HepG2 (cell line): Measurements from ENCODE around the gene FRS2. TPM values are rescaled to one million over a fixed set of nuclear protein-coding genes. Genes with fewer than 3 reads are reported as not detected.

Experiments used
- ATAC-seq: fragments of 200-7000 bp; cut with Tn5 transposase; 3 replicates; pipeline ENCODE4 v1.9.1; 2020; ENCODE audit warnings: mild to moderate bottlenecking, moderate library complexity
- BruUV-seq: library from RNA; stranded (reverse); fragments of 400-500 nt; replicated peaks from 2 replicates; lab custom pipeline; 2021; lab: Mats Ljungman, UMichigan
- CTCF ChIA-PET: fragments of 300-600 bp; formaldehyde crosslinking; extraction: SDS; loops from one replicate; lab custom pipeline; 2021; ENCODE audit warnings: low total read pairs, inconsistent platforms, low intra/inter-chr PET ratio; lab: Yijun Ruan, JAX
- POLR2A ChIA-PET: fragments of 350-600 bp; sonication (Branson Sonifier 250); formaldehyde crosslinking; loops from one replicate; lab custom pipeline; 2020; ENCODE audit warnings: antibody characterized with exemption, inconsistent platforms; lab: Yijun Ruan, JAX
- DNase-seq: peaks from one replicate; pipeline ENCODE4 v3.0.0-alpha.2; 2015; ENCODE audit warnings: low spot score
- FAIRE-seq: peaks from 3 replicates; lab custom pipeline; 2011; peaks lifted over from hg19 to GRCh38; lab: Jason Lieb, UNC
- H2AFZ ChIP-seq: one replicate; pipeline ENCODE4 v1.6.1; 2011; ENCODE audit warnings: low read length, inconsistent platforms
- H3K27ac ChIP-seq: fragments of 300-600 bp; 3 replicates; pipeline ENCODE4 v1.8.0; 2011; ENCODE audit warnings: mixed run types, mild to moderate bottlenecking, mixed read lengths, low read length, inconsistent platforms; ENCODE audit not compliant: insufficient read depth; ENCODE audit errors: extremely low read length
- H3K27me3 ChIP-seq, 2 experiments: fragments of 200-600 bp in 1 of 2; 2 replicates in 1 of 2; 3 replicates in 1 of 2; pipeline versions ENCODE4 v1.6.0 to v1.8.0; 2011; ENCODE audit warnings: low read length in 2 of 2, mild to moderate bottlenecking in 2 of 2, moderate library complexity in 2 of 2, inconsistent platforms in 1 of 2; ENCODE audit not compliant: insufficient read depth in 2 of 2, control insufficient read depth in 1 of 2
- H3K36me3 ChIP-seq, 2 experiments: fragments of 200-600 bp in 1 of 2; replicated peaks in 1 of 2; 2 replicates in 1 of 2; 3 replicates in 1 of 2; pipeline versions ENCODE4 v1.5.1 to v1.8.0; 2011; ENCODE audit warnings: low read length in 2 of 2, inconsistent platforms in 1 of 2; ENCODE audit not compliant: insufficient read depth in 2 of 2, control insufficient read depth in 1 of 2
- H3K4me1 ChIP-seq: 2 replicates; pipeline ENCODE4 v1.5.1; 2012; ENCODE audit warnings: low read length, inconsistent platforms; ENCODE audit not compliant: insufficient read depth
- H3K4me2 ChIP-seq: 2 replicates; pipeline ENCODE4 v1.6.0; 2011; ENCODE audit warnings: low read depth, low read length, inconsistent platforms
- H3K4me3 ChIP-seq, 3 experiments: fragments of 200-600 bp in 1 of 3; sonication (generic), shearing (Covaris generic) in 1 of 3; replicated peaks in 1 of 3; 2 replicates each; pipeline ENCODE4 v1.5.1; 2011 to 2016; ENCODE audit warnings: low read length in 3 of 3, inconsistent platforms in 2 of 3, low read depth in 2 of 3, mild to moderate bottlenecking in 2 of 3, control low read depth in 1 of 3, mixed read lengths in 1 of 3; ENCODE audit not compliant: insufficient read depth in 1 of 3
- H3K79me2 ChIP-seq: one replicate; pipeline ENCODE4 v1.6.1; 2011; ENCODE audit warnings: low read length, inconsistent platforms; ENCODE audit not compliant: insufficient read depth
- H3K9ac ChIP-seq: 2 replicates; pipeline ENCODE4 v1.6.0; 2011; ENCODE audit warnings: mild to moderate bottlenecking, low read depth, low read length, inconsistent platforms; ENCODE audit not compliant: insufficient read depth
- H3K9me3 ChIP-seq: 2 replicates; pipeline ENCODE4 v1.5.1; 2012; ENCODE audit warnings: mild to moderate bottlenecking, low read length
- H4K20me1 ChIP-seq: 2 replicates; pipeline ENCODE4 v1.6.0; 2011; ENCODE audit warnings: inconsistent platforms, mild to moderate bottlenecking, low read length, moderate library complexity; ENCODE audit not compliant: insufficient read depth
- CCDC6 ChIP-seq: sonication (generic); formaldehyde crosslinking; IDR thresholded peaks from 2 replicates; pipeline ENCODE4 v1.8.1; 2022; ENCODE audit warnings: mild to moderate bottlenecking, missing genetic modification reagents, moderate library complexity
- CSRNP2 ChIP-seq: sonication (generic); formaldehyde crosslinking; conservative IDR thresholded peaks from 2 replicates; pipeline ENCODE4 v1.8.0; 2022; ENCODE audit warnings: low read depth, missing genetic modification reagents
- ISX ChIP-seq: sonication (generic); formaldehyde crosslinking; conservative IDR thresholded peaks from 2 replicates; pipeline ENCODE4 v1.5.0; 2020; ENCODE audit warnings: missing genetic modification reagents
- WGBS: methylation state at CpG from one replicate; pipeline ENCODE4 v1.1.6; 2017; ENCODE audit warnings: low lambda C conversion rate; 5-methylcytosine and 5-hydroxymethylcytosine counted together
- in situ Hi-C: cut with HindIII; loops from 2 replicates; pipeline ENCODE4 v1.10.0; 2017; ENCODE audit warnings: low pct_unique_long_range_greater_than_20kb; ENCODE audit not compliant: extremely low pct_ligation_motif_present
- intact Hi-C: fragments of 100-400 bp; cut with micrococcal nuclease; formaldehyde crosslinking; loops from one replicate; pipeline ENCODE4 v1.10.0; 2022; ENCODE audit not compliant: unreplicated experiment
- polyA plus RNA-seq, 8 experiments: library from polyadenylated mRNA; depleted of rRNA in 3 of 8; stranded (reverse) in 7 of 8; unstranded in 1 of 8; fragments of >200 nt; fragmentation: Illumina TruSeq in 4 of 8; extraction: Trizol in 4 of 8; gene quantifications; 2 replicates each; pipeline versions ENCODE4 v1.2.1 to v1.2.3, GENCODE V29; 2011 to 2016; ENCODE audit warnings: low read depth in 4 of 8, missing spikeins in 1 of 8, mixed read lengths in 1 of 8; ENCODE audit not compliant: insufficient read depth in 1 of 8
- total RNA-seq, 5 experiments: library from RNA; depleted of rRNA; stranded (reverse); fragments of >200 nt; fragmentation: Illumina TruSeq; extraction: Trizol; gene quantifications; 2 replicates each; pipeline ENCODE4 v1.2.3, GENCODE V29; 2016; ENCODE audit warnings: low read depth in 1 of 5

The FRS2 gene
- total and polyA plus RNA-seq, 2 of the 13 experiments (the other 11 are each of a cell fraction or from before 2014, with no cell fraction given) = 8.3 to 16.8 TPM

- Histone ChIP-seq H3K9me3 (no peaks in the 10 kb centered on the region), H3K27me3 (no peaks in the 10 kb centered on the region), H3K9ac (no peak overlapping the region), H3K27ac (no peak overlapping the region), H3K36me3 (no peaks in the 10 kb centered on the region), H3K79me2 (peaks cover 91% of the 10 kb centered on the region), H3K4me2 (no peak overlapping the region), H3K4me3 (no peak overlapping the region), H3K4me1 (peaks cover 56% of the 10 kb centered on the region), H2AFZ (no peak overlapping the region), H4K20me1 (peaks cover 15% of the 10 kb centered on the region)
- CTCF ChIA-PET = no interaction called here
- TF ChIP-seq CCDC6 (CRISPR knock-in tag) = no peak
- intact Hi-C loops = no loop called here
- in situ Hi-C loops = no loop called here
- no peak for FAIRE-seq
- no peak for ATAC-seq
- WGBS = 96% methylated on average over 2 of the region's 2 CpGs
- POLR2A ChIA-PET = no interaction called here
- no TSS peak for BruUV-seq
- DNase-seq = no peak
Measured at GRCh38 chr12:69479675-69480074, 9.5 kb downstream of the FRS2 start.

- no peak for ATAC-seq
- POLR2A ChIA-PET = interaction anchor here (1.4 kb wide), 1 partner anchor 10 kb away, joined by 10 read pairs; the partner anchor contains the start of gene FRS2
- TF ChIP-seq CSRNP2 (CRISPR knock-in tag) (no peak), ISX (CRISPR knock-in tag) (no peak)
- no peak overlapping the region; the same call in 1 of the 2 replicates for H3K4me2 ChIP-seq
- no peak for FAIRE-seq
- H3K79me2 ChIP-seq = peaks cover 86% of the 10 kb centered on the region
- CTCF ChIA-PET = no interaction called here
- 82% methylated on average over 4 of the region's 4 CpGs for whole genome bisulfite sequencing
- H3K4me3 ChIP-seq = no peak overlapping the region
- DNase-seq = no peak
- H3K27me3 ChIP-seq = no peaks in the 10 kb centered on the region
- no peak overlapping the region for H3K9ac ChIP-seq
- H3K36me3 ChIP-seq = no peaks in the 10 kb centered on the region
- in situ Hi-C loops = no loop called here
- intact Hi-C loops = no loop called here
- BruUV-seq = no TSS peak
- peaks cover 15% of the 10 kb centered on the region; the same call in 1 of the 2 replicates for H4K20me1 ChIP-seq
- H3K9me3 ChIP-seq = no peaks in the 10 kb centered on the region
- no peak overlapping the region for H2AFZ ChIP-seq
- no peak overlapping the region for H3K27ac ChIP-seq
- H3K4me1 ChIP-seq = peaks cover 50% of the 10 kb centered on the region
Measured at GRCh38 chr12:69480698-69481097, 10.5 kb downstream of the FRS2 start.
